ENCODE results near the gene BIRC6. TPM values are rescaled to one million over a fixed set of nuclear protein-coding genes. Genes with fewer than 3 reads are reported as not detected.

BIRC6 gene
- total RNA-seq, 1 donor: 229 TPM

- no peak for DNase-seq (ENCODE audit: low read depth in 2 of 3, low spot score in 2 of 3)
Measured at GRCh38 chr2:32375228-32375892, 18.5 kb downstream of the BIRC6 start.

DNA sequence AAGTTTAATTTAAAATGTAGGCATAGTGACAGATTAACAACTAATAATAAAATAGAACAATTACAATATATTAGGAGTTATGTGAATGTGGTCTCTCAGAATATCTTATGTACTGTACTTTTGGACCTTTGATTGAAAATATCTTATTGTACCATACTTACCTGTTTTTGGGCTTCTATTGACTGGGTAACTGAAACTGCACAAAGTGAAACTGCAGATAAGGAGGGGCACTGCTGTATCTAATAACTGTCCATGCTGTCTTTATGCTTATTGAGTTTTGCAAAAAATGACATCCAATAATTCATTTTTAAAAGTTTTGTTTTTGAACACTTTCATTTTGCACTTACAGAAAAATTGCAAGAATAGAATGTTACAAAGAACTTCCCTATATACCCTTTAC lies 19.9 kb downstream of the BIRC6 start:
- no peak for DNase-seq (ENCODE audit: low read depth in 2 of 3, low spot score in 2 of 3)

GRCh38 chr2:32377928-32378327 lies 21.1 kb downstream of the BIRC6 start:
- DNase-seq (ENCODE audit: low read depth in 2 of 3, low spot score in 2 of 3): no peak

DNA sequence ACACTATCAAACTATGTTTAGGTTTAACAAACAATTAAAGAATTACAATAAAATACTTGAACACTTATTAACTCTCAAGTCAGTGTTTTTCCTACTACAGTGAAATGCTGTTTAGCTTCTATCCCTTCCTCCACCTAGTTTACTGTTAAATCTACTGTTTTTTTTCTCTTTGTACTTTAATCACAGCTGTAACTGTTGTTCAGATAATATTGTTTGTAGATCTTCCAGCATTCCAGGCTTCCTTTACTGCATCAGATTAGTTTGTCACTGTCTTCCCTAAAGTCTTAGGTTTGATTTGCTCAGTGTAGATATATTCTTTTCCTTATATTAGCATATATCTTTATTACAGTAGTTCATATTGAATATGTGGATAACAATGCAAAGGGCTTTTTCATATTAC lies 22.5 kb downstream of the BIRC6 start:
- DNase-seq (ENCODE audit: low read depth in 2 of 3, low spot score in 2 of 3): no peak

- DNase-seq (ENCODE audit: low read depth in 2 of 3, low spot score in 2 of 3): no peak
Measured at GRCh38 chr2:32383858-32384257, 27.0 kb downstream of the BIRC6 start.

- no peak for DNase-seq (ENCODE audit: low read depth in 2 of 3, low spot score in 2 of 3)
Measured at GRCh38 chr2:32384529-32384928, 27.7 kb downstream of the BIRC6 start.

- no peak for DNase-seq (ENCODE audit: low read depth in 2 of 3, low spot score in 2 of 3)
Measured at GRCh38 chr2:32386739-32387138, 29.9 kb downstream of the BIRC6 start.

DNA sequence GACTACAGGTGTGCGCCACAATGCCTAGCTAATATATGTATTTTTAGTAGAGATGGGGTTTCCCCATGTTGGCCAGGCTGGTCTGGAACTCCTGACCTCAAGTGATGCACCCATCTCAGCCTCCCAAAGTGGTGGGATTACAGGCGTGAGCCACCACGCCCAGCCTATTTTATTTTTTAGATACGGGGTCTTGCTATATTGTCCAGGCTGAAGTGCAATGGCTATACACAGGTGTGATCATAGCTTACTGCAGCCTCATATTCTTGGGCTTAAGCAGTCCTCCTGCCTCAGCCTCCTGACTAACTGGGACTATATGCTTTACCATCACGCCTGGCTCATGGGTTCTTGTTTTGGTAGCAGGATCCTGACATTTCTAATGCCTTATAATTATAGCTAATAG lies 42.4 kb downstream of the BIRC6 start:
- no peak for DNase-seq (ENCODE audit: low read depth in 2 of 3, low spot score in 2 of 3)

GRCh38 chr2:32402091-32402490 lies 45.3 kb downstream of the BIRC6 start:
- no peak for DNase-seq (ENCODE audit: low read depth in 2 of 3, low spot score in 2 of 3)

- no peak for DNase-seq (ENCODE audit: low read depth in 2 of 3, low spot score in 2 of 3)
Measured at GRCh38 chr2:32403782-32404181, 47.0 kb downstream of the BIRC6 start.

DNA sequence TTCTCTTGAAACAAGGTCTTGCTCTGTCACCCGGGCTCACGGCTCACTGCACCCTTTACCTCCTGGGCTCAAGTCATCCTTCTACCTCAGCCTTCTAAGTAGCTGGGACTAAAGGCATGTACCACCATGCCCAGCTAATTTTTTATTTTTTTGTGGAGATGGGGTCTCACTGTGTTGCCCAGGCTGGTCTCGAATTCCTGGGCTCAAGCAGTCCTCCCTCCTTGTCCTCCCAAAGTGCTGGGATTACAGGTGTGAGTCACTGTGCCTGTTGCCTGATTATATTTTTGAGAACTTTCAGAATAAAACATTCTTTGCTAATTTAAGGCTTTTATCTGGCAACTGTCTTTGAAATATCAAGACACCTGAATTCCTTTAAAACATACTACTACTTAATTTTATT lies 47.9 kb downstream of the BIRC6 start:
- no peak for DNase-seq (ENCODE audit: low read depth in 2 of 3, low spot score in 2 of 3)

- DNase-seq (ENCODE audit: low read depth in 2 of 3, low spot score in 2 of 3): no peak
Measured at GRCh38 chr2:32416519-32416918, 59.7 kb downstream of the BIRC6 start.

- DNase-seq (ENCODE audit: low read depth in 2 of 3, low spot score in 2 of 3): no peak
Measured at GRCh38 chr2:32417659-32418058, 60.8 kb downstream of the BIRC6 start.

DNA sequence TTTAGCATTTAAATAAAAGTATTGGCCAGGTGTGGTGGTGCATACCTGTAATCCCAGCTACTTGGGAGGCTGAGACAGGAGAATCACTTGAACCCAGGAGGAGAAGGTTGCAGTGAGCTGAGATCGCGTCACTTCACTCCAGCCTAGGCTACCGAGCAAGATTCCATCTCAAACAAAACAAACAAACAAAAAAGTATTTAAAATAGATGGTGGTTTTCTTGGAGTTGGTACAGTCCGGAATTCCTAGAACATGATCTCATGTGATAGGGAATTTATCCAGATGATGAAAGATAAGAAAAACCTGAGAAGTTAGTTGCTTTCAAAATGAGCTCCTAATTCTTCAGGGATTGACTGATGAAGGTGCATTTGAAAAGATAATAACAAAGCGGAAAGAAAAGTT lies 62.0 kb downstream of the BIRC6 start:
- no peak for DNase-seq (ENCODE audit: low read depth in 2 of 3, low spot score in 2 of 3)

- no peak for DNase-seq (ENCODE audit: low read depth in 2 of 3, low spot score in 2 of 3)
Measured at GRCh38 chr2:32422133-32422532, 65.3 kb downstream of the BIRC6 start.

DNA sequence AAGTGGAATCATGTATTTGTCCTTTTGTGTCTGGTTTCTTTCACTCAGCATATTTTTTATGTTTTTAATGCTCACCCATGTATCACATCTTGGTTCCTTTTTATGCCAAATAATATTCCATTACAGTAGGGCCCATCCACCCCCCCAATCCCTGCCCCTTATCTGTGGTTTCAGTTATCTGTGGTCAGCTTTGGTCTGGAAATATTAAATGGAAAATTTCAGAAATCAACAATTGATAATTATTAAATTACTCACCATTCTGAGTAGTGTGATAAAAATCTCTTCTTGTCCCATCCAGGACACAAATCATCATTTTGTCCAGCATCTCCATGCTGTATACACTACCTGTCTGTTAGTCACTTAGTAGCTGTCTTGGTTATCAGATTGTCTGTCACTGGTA lies 66.7 kb downstream of the BIRC6 start:
- no peak for DNase-seq (ENCODE audit: low read depth in 2 of 3, low spot score in 2 of 3)

GRCh38 chr2:32424739-32425138 lies 67.9 kb downstream of the BIRC6 start:
- DNase-seq (ENCODE audit: low read depth in 2 of 3, low spot score in 2 of 3): no peak

- DNase-seq (ENCODE audit: low read depth in 2 of 3, low spot score in 2 of 3): no peak
Measured at GRCh38 chr2:32425719-32426141, 68.9 kb downstream of the BIRC6 start.

- DNase-seq (ENCODE audit: low read depth in 2 of 3, low spot score in 2 of 3): no peak
Measured at GRCh38 chr2:32427672-32428610, 71.1 kb downstream of the BIRC6 start.

GRCh38 chr2:32430804-32431203 lies 74.0 kb downstream of the BIRC6 start:
- DNase-seq (ENCODE audit: low read depth in 2 of 3, low spot score in 2 of 3): no peak

DNA sequence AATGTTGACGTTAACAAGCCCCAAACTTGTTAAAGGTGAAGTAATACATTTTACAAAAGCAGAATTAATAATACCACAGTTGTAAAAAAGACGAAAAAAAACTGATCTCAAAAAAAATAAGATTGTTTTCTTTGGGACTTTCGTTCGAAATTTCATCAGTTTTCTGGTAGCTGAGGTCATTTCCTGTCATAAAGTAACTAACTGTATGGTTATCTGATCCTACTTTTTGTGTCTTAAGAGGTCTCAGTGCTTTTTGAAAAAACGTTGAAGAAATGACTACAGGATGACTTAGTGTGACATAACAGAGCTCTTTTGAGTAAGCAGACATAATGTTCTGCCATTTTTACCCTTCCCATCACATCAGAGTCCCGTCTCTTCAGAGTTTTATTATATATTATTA lies 79.3 kb downstream of the BIRC6 start:
- DNase-seq (ENCODE audit: low read depth in 2 of 3, low spot score in 2 of 3): no peak

DNA sequence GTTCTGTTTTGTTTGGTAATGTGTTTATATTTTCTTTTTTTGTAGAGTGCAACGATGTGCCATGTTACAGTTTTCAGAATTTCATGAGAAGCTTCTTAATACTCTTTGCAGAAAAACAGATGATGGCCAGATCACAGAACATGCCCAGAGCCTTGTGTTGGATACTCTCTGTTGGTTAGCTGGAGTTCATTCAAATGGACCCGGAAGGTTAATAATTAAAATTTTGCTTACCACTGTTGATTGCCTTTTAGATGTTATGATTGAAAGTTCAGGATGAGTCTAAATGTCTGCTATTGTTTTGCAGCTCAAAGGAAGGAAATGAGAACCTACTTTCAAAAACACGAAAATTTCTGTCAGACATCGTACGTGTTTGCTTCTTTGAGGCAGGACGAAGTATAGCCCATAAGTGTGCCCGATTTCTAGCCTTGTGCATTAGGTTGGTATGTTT lies 85.2 kb downstream of the BIRC6 start:
- no peak for DNase-seq (ENCODE audit: low read depth in 2 of 3, low spot score in 2 of 3)
